ENCODE results near the gene CHMP1A. TPM values are rescaled to one million over a fixed set of nuclear protein-coding genes. Genes with fewer than 3 reads are reported as not detected.
"Not testable (repeated sequence)": the region's sequence is repeated elsewhere in the genome, so short reads cannot be mapped to it uniquely, and the experiment has no call there.

Gene CHMP1A
- total RNA-seq, 3 donors from 2014 or later: 104 to 163 (median 108) TPM

- H3K9me3 ChIP-seq: peaks cover 4% of the 10 kb centered on the region
- intact Hi-C loops (cut with DNase I, micrococcal nuclease): no loop called here
- ATAC-seq (no peak), DNase-seq (no peak)
- no peak for TF ChIP-seq CTCF (IDR thresholded peaks at IDR 0.05)
- no peaks in the 10 kb centered on the region for H3K4me1 ChIP-seq (ENCODE audit: low read depth)
- H3K4me3 ChIP-seq: no peak overlapping the region
- H3K36me3 ChIP-seq (ENCODE audit: low read depth): no peaks in the 10 kb centered on the region
Observed at GRCh38 chr16:89678258-89678657, 20.8 kb upstream of the CHMP1A start.

- H3K36me3 ChIP-seq (ENCODE audit: low read depth): no peaks in the 10 kb centered on the region
- no peak overlapping the region for H3K4me3 ChIP-seq
- no peak for TF ChIP-seq CTCF (IDR thresholded peaks at IDR 0.05)
- no peaks in the 10 kb centered on the region for H3K4me1 ChIP-seq (ENCODE audit: low read depth)
- DNase-seq: no peak
- ATAC-seq: no peak
- intact Hi-C loops (cut with DNase I, micrococcal nuclease): no loop called here
- no peaks in the 10 kb centered on the region for H3K9me3 ChIP-seq
Observed at GRCh38 chr16:89672177-89672941, 14.9 kb upstream of the CHMP1A start.

- H3K36me3 ChIP-seq (ENCODE audit: low read depth); H3K4me3 ChIP-seq; DNase-seq; H3K9me3 ChIP-seq; ATAC-seq; H3K4me1 ChIP-seq (ENCODE audit: low read depth); intact Hi-C loops (cut with DNase I, micrococcal nuclease): not testable (repeated sequence)
Observed at GRCh38 chr16:89671565-89671964, 14.1 kb upstream of the CHMP1A start.

GRCh38 chr16:89670496-89671431 is 13.3 kb upstream of the CHMP1A start:
- no peak for TF ChIP-seq CTCF (IDR thresholded peaks at IDR 0.05)
- ATAC-seq (peak; percentile 37), DNase-seq (no peak)
- no peaks in the 10 kb centered on the region for H3K4me1 ChIP-seq (ENCODE audit: low read depth)
- no peak overlapping the region for H3K4me3 ChIP-seq
- intact Hi-C loops (cut with DNase I, micrococcal nuclease): no loop called here
- peaks cover 5% of the 10 kb centered on the region for H3K9me3 ChIP-seq
- no peaks in the 10 kb centered on the region for H3K36me3 ChIP-seq (ENCODE audit: low read depth)

GRCh38 chr16:89669755-89670154 is 12.2 kb upstream of the CHMP1A start:
- Histone ChIP-seq H3K36me3 (ENCODE audit: low read depth) (no peaks in the 10 kb centered on the region), H3K9me3 (peaks cover 5% of the 10 kb centered on the region), H3K4me3 (no peak overlapping the region), H3K4me1 (ENCODE audit: low read depth) (no peaks in the 10 kb centered on the region)
- no peak for ATAC-seq
- no peak for DNase-seq
- TF ChIP-seq CTCF (IDR thresholded peaks at IDR 0.05): no peak
- intact Hi-C loops (cut with DNase I, micrococcal nuclease): no loop called here

GRCh38 chr16:89668790-89669158 is 11.3 kb upstream of the CHMP1A start:
- no peak for ATAC-seq
- no peak for DNase-seq

More at GRCh38 chr16:89668790-89669158, 11.3 kb upstream of the CHMP1A start:
- intact Hi-C loops (cut with DNase I, micrococcal nuclease): no loop called here
- no peaks in the 10 kb centered on the region for H3K4me1 ChIP-seq (ENCODE audit: low read depth)
- no peak overlapping the region for H3K4me3 ChIP-seq
- H3K9me3 ChIP-seq: peaks cover 5% of the 10 kb centered on the region
- no peak for TF ChIP-seq CTCF (IDR thresholded peaks at IDR 0.05)
- H3K36me3 ChIP-seq (ENCODE audit: low read depth): no peaks in the 10 kb centered on the region
